ENCODE results near the gene FAM124B.
"Not testable (repeated sequence)": the region's sequence is repeated elsewhere in the genome, so short reads cannot be mapped to it uniquely, and the experiment has no call there.

The FAM124B gene

DNA sequence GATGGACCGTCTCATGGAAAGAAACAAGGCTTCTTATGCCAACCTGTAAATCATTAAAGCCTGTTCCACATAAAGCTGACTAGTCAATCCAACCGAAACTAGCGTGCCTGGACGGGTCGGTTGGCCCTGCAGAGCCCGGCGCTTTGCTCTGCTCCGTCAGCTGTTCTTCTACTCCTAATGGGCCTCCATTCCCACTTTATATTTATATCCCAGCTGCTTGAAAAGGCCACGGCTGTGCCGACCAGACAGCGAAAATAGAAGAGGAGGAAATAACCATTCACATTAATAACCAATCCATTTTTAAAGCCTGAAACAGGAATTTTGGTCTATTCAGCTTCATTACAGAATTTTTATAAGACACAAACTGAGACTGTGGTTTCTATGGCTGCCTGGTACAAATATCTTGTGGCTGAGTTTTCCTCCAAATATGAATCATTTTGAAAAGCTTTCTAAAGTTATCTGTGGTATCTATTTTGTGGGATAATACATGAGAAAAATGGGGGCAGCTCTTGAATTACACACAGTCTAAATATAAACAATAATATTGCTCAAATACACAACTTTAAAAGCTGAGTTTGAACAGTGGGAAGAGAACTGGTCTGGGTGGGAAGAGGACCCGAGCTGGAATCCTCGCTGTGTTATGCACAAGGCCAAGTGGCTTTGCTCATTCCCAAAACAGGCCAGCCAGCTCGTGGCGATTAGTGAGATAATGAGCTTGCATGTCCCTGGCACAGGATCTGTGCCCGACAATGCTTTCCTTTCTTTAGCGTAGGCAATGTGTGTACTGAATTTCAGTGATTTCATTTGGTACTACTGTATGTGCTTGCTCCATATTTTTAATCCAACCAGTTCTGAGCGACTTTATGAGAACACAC, 10.5 kb upstream of the FAM124B start:
- no peak for FAIRE-seq

DNA sequence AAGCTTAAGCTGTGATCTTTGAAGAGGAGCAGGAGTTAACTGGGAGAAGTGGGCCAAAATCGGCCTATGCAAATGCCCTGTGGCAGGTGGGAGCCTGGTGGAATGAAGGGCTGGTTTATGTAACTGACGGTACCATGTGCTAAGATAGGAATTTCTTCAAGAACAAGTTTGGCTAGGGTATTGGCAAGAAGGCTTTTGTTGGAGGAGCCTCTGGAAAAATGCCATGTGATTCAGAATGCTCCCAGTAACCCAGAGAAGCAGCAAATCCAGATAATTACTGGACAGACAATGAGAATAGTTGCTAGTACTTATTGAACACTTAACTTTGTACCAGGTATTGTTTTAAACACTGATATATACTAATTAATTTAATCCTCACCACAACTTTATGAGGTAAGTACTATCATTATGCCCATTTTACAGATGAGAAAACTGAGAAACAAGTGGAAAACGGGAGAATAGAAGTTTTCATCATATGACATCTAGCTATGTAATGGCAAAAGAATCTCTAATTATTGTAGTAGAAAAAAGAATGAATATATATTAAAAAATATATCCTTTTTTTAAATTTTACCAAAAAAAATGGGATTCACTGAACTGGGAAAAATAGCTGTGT, 9.1 kb upstream of the FAM124B start:
- FAIRE-seq, result no peak

DNA sequence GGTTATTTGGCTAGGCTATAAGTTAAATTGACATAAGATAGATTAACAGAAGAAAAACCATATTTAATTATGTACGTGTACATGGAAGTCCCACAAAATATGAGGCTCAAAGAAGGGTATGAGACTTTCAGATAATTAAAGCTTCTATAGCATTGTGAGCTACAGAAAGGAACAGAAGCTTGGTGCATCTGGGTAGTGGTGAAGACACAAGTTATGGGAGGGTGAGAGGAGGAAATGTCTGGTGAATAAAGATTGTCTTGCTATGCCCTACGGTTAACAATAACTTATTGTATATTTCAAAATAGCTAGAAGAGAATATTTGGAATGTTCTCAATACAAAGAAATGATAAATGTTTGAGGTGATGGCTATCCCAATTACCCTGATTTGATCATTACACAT, 6.8 kb upstream of the FAM124B start:
- no peak for FAIRE-seq

DNA sequence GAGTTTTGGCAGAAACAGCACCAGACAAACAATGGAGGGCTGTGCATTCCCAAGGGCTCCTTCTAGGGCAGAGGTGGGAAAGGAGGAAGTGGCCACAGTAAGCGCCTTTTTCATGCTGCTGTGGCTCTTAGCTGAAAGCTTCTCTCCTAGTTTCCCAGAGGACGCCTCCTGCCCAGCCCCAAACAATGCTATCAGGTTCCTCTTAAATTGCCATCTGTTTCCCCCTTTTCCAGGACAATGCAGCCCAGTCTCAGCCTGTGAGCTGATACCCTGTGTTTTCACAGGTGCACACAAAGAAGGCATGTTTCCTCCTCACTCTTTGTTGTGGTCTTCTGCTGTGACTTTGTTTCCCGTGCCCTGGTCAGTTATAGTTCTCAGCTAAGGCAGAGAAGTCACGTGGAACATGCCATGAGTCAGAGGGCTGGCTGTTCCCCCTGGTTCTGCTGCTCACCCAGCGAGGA, 5.4 kb upstream of the FAM124B start:
- FAIRE-seq, result no peak

DNA sequence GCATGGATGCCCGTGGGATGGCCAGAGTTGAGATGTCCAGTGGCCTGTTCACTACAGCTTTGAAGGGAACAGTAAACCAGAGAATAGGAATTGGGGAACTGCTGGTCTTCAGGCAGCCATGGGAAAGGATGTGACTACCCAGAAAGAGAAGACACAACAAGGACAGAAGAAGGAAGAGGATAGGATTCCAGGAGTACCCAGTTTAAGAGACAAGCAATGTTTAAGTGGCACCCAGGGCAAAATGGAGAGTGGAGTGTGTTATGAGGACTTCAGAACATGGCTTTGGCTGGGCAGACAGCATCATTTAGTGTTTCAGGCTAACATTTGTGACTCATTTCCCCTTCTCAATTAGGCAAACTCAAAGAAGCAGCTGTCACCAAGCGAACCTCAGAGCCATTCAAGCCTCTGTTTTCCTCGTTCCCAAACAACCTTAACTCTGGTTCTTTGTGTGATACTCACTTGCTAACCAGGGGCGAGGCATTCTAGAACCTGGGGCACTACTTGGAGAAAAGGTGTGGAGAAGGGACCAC, 4.0 kb upstream of the FAM124B start:
- FAIRE-seq, result no peak

DNA sequence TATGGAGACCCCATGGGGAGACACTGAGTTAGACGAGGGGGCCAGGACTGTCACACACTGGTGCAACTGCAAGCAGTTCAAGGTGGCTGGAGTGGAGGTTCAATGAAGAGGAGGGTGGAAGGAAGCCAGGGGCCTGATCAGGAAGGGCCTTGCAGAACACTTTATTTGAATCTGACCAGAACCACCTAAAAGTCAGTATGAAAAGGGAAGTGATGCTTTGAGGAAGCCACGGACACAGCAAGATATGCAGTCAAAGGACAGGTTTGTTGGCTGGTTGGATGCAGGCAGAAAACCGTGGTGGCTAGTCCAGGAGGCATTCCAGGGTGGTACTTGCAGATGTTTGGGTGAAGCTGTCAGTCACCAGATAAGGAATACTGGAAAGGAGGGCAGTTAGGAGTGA, 3.5 kb upstream of the FAM124B start:
- no peak for FAIRE-seq

DNA sequence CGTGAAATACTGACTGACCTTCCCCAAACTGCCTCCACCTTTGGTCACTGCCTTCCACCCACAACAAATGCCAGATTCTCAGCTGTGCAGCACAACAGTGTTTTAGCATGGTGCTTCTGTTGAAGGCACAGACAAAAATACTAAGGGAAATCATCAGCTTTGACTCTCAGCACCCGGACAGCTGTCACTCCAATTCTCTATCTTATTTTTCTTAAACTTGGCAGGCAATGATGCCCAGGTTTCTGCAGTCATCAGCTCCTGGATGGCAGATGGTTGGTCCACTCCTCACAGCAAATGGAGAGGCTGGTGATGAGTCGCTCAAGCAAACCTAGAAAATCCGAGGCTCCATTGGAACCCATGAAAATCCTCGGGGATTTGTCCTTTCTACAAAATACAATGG, 2.9 kb upstream of the FAM124B start:
- FAIRE-seq, result no peak

DNA sequence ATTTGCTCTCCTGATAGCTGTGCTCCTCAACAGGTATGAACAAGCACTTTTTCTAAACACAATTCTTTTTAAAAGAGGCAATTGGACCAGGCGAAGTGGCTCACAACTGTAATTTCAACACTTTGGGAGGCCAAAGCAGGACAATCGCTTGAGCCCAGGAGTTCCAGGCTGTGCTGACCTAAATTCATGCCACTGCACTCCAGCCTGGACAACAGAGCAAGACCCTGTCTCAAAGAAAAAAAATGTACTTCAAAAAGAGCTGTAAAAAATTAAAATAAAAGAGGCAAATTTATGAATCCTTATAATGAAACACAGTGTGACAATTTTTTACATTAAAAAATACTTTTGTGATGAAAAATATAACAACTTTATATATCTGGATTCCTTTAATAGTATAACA, 1.8 kb upstream of the FAM124B start:
- no peak for FAIRE-seq

DNA sequence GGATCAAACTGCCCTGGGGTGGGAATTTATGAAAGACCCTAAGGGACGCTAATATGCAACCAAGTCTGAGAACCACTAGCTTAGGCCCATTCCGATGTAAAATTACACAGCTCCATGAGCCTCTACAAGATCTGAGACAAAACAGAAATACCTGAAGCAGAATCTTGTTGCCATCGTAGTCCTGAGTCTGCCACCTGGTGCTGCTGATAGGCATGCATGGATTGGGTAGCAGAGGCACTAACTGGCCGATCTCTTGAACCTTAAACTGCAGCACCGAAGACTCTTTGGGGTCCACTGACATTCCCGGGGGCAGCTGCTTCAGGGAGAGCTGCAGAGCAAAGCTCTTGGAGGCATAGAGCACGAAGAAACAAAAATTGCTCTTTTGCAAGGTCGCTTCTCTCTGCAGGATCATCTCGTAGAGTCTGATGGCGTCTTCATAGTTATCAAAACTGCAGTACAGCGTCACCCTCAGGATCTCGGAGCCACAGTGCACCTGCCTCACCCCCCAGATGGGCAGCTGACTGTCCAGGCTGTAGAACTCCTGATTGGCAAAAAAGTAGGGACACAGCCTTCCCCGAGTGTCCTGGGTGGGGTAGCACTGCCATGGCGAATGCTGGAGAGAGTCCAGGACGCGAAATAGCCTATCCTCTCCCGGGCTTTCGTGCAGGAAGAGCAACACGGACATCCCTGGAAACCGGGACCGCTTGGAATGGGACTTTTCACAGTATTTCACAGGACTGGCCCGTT, 848 bp downstream of the FAM124B start:
- FAIRE-seq, result no peak

DNA sequence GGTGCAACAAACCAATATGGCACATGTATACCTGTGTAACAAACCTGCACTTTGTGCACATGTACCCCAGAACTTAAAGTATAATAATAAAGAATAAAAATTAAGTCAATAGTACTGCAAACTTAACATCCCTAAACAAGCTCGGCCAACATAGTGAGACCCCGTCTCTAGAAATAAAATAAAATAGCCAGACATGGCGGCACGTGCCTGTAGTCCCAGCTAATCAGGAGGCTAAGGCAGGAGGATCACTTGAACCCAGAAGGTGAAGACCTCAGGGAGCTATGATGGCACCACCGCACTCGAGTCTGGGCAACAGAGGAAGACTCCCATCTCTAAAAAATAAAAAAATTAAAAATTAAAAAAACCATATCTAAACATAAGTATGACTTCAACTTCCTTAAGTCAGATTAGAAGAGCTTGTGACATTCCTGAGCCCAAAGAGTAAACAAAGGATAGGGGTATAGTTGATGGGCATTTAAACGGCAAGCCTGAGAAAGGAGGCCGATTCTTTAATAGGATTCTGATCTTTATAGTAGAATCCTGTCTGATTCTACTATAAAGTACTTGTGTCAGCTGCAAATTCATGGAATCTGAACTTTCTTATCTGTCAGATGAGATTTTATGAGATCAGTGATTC, 1.6 kb downstream of the FAM124B start:
- no peak for FAIRE-seq

DNA sequence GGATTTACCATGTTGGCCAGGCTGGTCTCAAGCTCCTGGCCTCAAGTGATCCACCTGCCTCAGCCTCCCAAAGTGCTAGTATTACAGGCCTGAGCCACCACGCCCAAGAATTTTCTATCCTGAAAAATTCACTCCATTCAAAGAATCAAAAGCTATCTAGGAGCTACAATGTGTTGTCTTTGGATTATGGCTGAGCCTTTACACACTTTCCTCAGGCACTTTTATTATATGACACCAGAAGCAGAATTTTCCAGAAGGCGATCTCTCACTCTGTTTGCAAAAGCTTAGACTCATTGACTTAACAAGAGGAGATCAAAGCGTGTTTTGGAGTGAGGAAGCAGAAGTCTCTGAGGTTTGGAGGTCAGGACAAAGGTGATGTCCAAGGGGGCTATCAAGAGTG, 3.6 kb downstream of the FAM124B start:
- no peak for FAIRE-seq

DNA sequence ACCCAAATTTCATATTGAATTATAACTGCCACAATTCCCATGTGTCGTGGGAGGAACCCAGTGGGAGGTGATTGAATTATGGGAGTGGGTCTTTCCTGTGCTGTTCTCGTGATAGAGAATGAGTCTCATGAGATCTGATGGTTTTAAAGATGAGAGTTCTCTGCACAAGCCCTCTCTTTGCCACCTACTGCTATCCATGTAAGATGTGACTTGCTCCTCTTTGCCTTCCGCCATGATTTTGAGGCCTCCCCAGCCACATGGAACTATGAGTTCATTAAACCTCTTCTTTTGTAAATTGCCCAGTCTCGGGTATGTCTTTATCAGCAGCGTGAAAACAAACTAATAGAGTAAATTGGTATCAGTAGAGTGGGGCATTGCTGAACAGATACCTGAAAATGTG, 4.8 kb downstream of the FAM124B start:
- FAIRE-seq, result not testable (repeated sequence)

DNA sequence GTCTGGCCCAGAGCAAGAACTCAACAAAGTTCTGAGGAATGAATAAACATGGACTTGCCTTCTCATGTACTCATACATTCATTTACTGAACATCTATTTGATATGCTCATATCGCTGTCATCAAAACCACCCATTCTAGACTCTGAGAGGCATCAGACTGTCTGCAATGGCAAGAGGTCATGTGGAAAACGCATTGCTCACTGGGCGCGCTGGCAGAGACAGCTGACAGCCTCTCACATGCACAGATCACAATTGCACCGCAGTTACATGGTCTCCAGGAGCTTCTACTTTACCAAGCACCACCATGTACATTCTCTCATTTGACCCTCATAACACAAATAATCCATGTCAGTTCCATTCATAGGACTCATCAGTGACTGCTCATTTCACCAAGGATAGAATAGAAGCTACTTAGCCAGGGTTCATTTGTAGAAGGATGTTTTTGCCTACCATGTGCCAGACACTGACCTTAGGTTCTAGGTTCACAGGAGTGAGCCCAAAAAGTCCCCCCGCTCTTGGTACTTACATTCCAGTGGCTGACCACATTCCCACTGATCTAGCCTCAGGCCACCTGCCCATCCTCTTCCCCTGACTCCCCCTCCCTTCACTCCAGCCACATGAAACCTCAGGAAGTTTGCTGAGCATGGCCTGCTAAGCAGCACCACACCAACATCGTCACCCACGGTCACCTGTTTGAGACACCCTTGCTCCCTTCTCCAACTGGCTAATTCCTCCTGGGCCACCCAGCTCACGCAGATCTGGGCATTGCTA, 6.1 kb downstream of the FAM124B start:
- FAIRE-seq, result no peak

DNA sequence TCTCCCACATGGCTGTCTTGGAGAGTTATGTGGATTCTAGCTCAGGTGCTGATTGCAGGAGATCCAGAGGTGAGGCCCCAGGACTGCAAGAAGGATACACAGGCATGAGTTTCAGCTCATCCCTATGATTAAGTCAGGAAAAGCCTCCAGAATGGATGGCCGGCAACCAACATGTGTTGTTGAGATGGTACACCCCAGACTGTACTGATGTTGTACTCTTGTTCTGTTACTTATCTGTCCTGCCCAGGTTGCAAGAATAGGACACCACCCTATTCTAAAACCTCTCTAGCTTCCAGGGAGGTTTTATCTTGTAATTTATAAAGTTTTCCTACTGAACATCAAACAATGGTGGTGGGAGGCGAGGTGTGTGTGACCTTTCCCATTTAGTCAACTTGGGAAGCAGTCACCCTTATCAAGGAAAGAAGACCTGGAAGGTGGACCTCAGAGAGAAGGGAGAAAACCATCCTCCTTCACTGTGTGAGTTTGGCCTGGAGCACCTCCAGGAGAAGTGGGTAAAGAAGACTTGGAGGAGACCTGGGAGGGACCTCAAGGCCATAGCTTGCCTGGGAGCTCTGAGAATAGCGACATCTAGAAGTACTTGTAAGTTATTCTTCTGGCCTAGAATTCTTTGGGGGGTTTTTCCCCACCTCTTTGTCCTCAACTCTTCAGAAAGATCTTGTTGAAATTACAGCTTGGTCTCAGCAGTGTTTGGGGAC, 8.6 kb downstream of the FAM124B start:
- no peak for FAIRE-seq

DNA sequence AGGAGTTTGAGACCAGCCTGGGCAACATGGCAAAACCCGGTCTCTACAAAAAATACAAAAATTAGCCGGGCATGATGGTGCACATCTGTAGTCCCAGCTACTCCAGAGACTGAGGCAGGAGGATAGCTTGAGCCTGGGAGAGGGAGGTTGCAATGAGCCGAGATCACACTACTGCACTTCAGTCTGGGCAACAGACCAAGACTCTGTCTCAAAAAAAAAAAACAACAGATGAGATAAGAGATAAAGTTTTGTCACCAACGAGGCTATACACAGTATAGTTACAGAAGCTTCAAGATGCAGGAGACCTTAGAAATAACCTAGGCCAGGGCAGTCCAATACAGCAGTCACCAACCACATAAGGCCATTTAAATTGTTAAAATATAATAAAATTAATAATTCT, 9.4 kb downstream of the FAM124B start:
- FAIRE-seq, result no peak

DNA sequence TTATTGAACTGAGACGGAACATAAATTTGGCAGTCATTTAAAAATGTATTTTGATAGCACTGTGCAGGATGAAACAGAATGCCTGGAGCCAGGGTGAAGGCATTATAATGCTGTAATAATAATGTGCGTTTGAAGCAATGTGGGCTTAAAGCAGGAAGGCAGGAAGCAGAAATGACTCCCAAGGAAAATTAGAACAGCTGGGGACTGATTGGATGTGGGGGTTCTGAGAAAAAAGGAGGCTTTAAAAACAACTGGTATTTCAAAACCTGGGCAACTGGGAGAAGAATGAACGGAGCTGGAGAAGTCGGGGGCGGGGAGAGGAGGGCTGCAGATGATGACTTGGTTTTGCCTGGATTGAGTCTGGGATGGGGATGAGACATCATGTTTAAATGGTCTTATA, 12.6 kb downstream of the FAM124B start:
- no peak for FAIRE-seq

DNA sequence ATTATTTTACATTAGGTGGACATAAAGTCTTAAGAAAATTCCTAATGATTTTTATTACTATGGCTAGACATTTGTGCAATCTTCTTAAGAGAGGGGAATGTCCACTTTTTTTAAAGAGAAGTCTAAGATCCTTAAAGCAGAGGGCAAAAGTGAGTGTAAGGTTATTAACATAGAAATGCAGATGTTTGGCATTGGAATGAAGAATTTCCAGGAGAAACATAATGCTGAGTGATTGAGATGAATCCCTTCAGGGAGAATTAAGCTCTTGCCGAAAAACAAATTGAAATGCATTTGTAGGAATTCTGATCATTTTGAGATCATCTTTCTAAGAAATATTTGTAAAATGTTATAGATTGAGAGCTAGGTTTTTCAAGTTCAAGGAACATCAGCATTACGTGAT, 15.0 kb downstream of the FAM124B start:
- no peak for FAIRE-seq

DNA sequence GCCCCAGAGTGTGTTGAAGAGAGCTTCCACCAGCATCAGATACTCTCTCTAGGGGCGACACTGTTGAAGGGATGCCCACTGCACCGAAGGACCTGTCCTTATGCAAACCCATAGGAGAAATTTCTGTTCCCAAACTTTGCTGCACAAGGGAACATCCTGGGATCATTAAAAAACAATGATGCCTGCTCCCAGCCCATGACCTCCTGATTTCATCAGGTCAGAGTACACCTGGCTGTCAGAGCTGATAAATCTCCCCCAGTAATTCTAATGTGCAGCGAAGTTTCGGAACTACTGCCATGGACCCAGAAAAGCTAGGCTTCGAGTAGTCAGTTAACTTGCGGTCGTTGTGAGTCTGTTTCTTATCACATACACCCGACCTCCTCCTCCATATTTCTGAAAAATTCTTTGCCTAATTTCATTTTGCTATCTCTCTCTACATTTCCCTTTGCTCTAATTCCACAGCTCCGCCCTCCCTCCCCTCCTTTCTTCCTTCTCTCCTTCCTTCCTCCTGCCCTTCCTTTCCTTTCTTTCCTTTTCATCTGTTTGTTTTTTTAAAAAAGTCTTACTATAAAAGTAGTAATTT, 18.8 kb downstream of the FAM124B start:
- FAIRE-seq, result no peak

DNA sequence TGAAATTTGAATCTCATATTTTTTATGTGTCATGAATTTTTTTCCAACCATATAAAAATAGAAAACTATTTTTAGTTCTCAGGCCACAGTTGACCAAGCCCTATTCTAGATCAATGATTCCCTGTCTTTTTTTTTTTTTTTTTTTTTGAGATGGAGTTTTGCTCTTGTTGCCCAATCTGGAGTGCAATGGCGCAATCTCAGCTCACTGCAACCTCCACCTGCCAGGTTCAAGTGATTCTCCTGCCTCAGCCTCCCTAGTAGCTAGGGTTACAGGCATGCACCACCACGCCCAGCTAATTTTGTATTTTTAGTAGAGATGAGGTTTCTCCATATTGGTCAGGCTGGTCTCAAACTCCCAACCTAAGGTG, 19.6 kb downstream of the FAM124B start:
- FAIRE-seq, result not testable (repeated sequence)

DNA sequence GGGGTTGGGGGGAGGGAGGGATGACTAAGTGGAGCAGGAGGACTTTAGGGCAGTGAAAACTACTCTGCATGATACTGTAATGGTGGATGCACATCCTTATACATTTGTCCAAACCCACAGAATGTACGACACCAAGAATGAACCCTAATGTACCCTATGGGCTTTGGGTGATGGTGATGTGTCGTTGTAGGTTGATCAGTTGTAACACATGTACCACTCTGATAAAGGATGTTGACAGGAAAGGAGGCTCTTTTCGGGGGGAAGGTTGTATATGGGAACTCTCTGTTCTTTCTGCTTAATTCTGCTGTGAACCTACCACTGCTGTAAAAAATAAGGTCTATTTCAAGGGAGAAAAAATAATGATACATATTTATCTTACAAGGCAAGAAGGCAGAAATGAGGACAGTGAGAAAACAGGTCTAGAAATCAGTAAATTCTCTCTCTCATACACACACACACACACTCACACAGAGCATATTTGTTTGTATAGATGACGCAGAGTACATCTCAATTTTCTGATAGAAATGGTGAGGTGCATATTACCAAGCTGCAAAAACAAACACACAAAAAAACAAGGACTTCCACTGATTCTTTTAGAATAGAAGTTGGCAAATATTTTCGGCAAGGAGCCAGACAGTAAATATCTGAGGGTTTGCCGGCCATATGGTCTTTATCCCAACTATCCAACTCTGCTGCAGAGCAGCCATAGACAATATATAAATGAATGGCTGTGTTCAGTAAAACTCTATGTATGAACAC, 20.2 kb downstream of the FAM124B start:
- no peak for FAIRE-seq
